ENCODE data around the gene EML1.
A peak's percentile ranks its signal among the peaks of the same experiment; 100 is the strongest.

Gene EML1

GRCh38 chr14:99931308-99931707, 138.1 kb downstream of the EML1 start:
- no peak for TF ChIP-seq CTCF (IDR thresholded peaks at IDR 0.05; ENCODE audit: extremely low read depth, missing control alignments)
- no peak for DNase-seq (ENCODE audit: low spot score)

DNA sequence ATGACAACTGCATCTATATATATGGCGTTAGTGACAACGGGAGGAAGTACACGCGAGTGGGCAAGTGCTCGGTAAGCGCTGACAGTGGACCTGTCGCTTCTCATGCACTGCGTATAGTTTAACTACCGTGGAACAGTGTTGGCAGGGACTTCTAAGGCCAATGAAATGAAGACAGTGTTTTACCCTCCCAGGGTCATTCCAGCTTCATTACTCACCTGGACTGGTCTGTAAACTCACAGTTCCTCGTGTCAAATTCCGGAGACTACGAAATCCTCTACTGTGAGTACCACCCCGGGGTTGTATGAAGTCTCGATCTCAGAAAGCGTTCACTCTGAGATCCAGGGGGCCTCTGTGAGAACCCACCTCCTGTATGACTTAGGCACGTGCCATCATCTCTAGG, 142.8 kb downstream of the EML1 start:
- TF ChIP-seq CTCF (IDR thresholded peaks at IDR 0.05; ENCODE audit: extremely low read depth, missing control alignments), result no peak
- DNase-seq (ENCODE audit: low spot score), result no peak

DNA sequence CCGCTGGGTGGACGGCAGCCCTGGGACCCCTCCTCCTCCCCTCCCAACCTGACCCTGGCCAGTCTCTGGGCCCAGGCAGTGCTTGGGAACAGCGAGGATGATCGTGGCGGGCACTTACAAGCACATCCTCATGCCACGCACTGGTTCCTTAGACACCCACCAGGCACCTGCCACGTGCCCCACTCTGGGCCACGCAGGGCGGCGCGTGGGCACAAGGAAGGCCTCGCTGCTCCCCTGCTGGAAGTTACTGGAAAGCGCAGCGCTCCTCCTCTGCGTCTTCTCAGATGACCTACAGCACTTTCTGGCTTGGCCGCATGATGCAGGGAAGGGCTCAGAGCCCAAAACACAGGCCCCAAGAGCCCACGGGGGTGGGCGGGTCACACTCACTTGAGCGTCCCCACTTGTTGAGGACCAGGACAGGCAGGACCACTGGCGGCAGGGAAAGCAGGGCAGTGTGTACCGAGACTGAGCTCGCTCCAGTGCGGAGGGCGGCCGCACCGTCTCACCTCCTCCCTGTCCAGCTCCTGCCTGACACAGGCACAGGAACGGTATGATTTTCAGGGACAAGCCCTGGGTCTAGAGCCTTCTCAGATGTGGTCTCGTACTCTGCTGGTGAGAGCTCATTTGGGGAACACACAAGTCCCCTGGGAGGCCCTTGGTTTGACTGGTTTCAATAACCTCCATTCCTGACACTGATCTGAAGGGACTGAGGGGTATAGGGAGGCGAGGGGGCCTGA, 143.7 kb downstream of the EML1 start:
- TF ChIP-seq CTCF (IDR thresholded peaks at IDR 0.05; ENCODE audit: extremely low read depth, missing control alignments), result no peak
- peak; percentile 70 for DNase-seq (ENCODE audit: low spot score)

- DNase-seq (ENCODE audit: low spot score), result no peak
- TF ChIP-seq CTCF (IDR thresholded peaks at IDR 0.05; ENCODE audit: extremely low read depth, missing control alignments), result no peak
Observed at GRCh38 chr14:99937475-99938244, 144.4 kb downstream of the EML1 start.

GRCh38 chr14:99938376-99938775, 145.2 kb downstream of the EML1 start:
- DNase-seq (ENCODE audit: low spot score), result no peak
- no peak for TF ChIP-seq CTCF (IDR thresholded peaks at IDR 0.05; ENCODE audit: extremely low read depth, missing control alignments)

GRCh38 chr14:99938896-99939295, 145.7 kb downstream of the EML1 start:
- no peak for TF ChIP-seq CTCF (IDR thresholded peaks at IDR 0.05; ENCODE audit: extremely low read depth, missing control alignments)
- DNase-seq (ENCODE audit: low spot score), result no peak

DNA sequence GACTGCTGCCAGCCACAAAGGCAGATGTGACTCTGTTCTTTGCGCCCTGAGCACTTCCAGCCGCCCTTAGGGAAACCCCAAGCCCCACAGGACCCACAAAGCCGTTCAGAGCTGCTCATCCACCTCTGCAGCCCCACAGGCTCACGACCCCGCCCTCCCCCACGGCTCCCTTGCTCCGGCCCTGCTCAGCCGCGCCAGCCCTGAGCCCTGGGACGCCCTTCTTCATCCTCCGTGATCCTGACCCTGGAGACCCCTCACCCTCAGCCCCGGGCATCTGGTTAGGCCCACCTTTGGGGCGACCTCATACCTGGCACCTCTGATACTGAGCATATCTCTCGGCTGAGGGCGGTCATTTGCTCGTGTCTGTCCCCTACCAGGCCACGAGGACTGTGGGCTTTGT, 146.2 kb downstream of the EML1 start:
- TF ChIP-seq CTCF (IDR thresholded peaks at IDR 0.05; ENCODE audit: extremely low read depth, missing control alignments), result no peak

More for the DNA sequence above, 146.2 kb downstream of the EML1 start:
- no peak for DNase-seq (ENCODE audit: low spot score)

Data from GM20000 (cell line).